GM12873 (cell line): Measurements from ENCODE around the gene JAM3.

Experiments
- CTCF ChIP-seq: IDR thresholded peaks from 2 replicates; pipeline ENCODE4 v1.5.1; 2012; ENCODE audit warnings: low read depth, mild to moderate bottlenecking, moderate library complexity, low read length, control low read depth; ENCODE audit not compliant: insufficient read depth; ENCODE audit errors: missing control alignments

The JAM3 gene

GRCh38 chr11:134068829-134069425, at the start of gene JAM3:
Gene JAM3, plus strand, starts transcription at chr11:134069072. Its CDS starts 12 bp downstream, at chr11:134069084.
- no peak for TF ChIP-seq CTCF

- TF ChIP-seq CTCF: no peak
Measured at GRCh38 chr11:134019500-134019899, 49.4 kb upstream of the JAM3 start.

GRCh38 chr11:134020598-134020997, 48.3 kb upstream of the JAM3 start:
- TF ChIP-seq CTCF: no peak

- TF ChIP-seq CTCF: no peak
Measured at GRCh38 chr11:134021326-134021725, 47.5 kb upstream of the JAM3 start.

GRCh38 chr11:134022748-134023147, 46.1 kb upstream of the JAM3 start:
- TF ChIP-seq CTCF: no peak

DNA sequence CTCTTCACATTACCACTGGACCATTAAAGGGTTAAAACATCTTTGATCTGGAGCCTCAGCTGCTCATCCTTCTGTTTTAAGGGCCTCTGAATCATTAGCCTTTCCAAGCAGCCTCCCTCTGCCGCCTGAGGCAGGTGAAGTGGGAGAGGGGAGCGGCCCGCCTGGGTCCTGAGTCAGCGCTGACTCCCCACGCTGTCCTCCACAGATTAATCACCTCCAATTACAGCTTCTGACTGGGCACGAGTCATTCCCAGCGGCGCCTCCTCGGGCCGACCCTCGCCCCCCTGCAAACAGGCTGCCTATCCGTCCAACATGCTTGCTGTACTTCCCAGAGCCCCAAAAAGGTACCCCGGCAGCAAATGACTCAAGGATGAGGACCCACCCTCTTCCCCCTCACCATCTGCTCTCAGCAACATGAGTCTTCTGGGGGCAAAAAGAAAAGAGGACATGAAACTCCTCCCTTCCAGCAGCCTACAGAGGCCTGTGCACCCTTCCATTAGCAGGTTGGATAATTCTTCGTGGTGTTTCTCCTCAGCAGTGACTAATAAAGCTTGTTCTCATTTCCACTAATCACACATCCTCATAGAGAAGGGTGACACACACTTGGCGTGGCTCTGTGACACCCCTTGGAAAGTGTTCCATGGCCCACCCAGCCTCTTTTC, 44.3 kb upstream of the JAM3 start:
- no peak for TF ChIP-seq CTCF

DNA sequence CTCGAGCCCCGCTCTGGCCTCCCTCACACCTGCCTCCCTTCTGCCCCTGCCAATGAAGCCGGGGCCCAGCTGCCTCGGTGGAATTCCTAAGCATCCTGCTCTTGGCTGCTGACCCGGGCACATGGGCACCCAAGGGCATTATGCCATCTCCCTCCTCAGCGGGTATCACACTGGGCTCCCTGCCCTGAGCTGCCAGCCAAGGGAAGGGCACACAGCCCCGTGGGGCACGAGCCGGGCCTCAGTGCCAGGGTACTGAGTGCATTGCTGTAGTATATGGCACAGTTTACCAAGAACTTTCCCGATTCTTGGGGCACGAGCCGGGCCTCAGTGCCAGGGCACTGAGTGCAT, 43.8 kb upstream of the JAM3 start:
- no peak for TF ChIP-seq CTCF
